Measurements from ENCODE around the gene PRKCD.

The PRKCD gene

GRCh38 chr3:53173107-53173506, 12.1 kb downstream of the PRKCD start:
- Histone ChIP-seq H3K36me3 (ENCODE audit: control insufficient read depth, insufficient read depth, low read length) (peaks cover 25% of the 10 kb centered on the region), H3K4me3 (replicated peaks; ENCODE audit: low read depth, low read length) (no peak overlapping the region), H3K27me3 (replicated peaks; ENCODE audit: control insufficient read depth, insufficient read depth, low read length) (no peaks in the 10 kb centered on the region)
- TF ChIP-seq CTCF (IDR thresholded peaks at IDR 0.05; ENCODE audit: insufficient read depth, low read length, poor library complexity, severe bottlenecking): no peak
- no peak for DNase-seq (ENCODE audit: extremely low read depth, insufficient read length)

- Histone ChIP-seq H3K4me3 (replicated peaks; ENCODE audit: low read depth, low read length) (peak overlapping the region; percentile 37), H3K36me3 (ENCODE audit: control insufficient read depth, insufficient read depth, low read length) (peaks cover 36% of the 10 kb centered on the region), H3K27me3 (replicated peaks; ENCODE audit: control insufficient read depth, insufficient read depth, low read length) (no peaks in the 10 kb centered on the region)
- peak; percentile 62 for TF ChIP-seq CTCF (IDR thresholded peaks at IDR 0.05; ENCODE audit: insufficient read depth, low read length, poor library complexity, severe bottlenecking)
- no peak for DNase-seq (ENCODE audit: extremely low read depth, insufficient read length)
Measured at GRCh38 chr3:53174346-53175250, 13.6 kb downstream of the PRKCD start.

- no peak for DNase-seq (ENCODE audit: extremely low read depth, insufficient read length)
- no peak for TF ChIP-seq CTCF (IDR thresholded peaks at IDR 0.05; ENCODE audit: insufficient read depth, low read length, poor library complexity, severe bottlenecking)
- peaks cover 43% of the 10 kb centered on the region for H3K36me3 ChIP-seq (ENCODE audit: control insufficient read depth, insufficient read depth, low read length)
- no peaks in the 10 kb centered on the region for H3K27me3 ChIP-seq (replicated peaks; ENCODE audit: control insufficient read depth, insufficient read depth, low read length)
- H3K4me3 ChIP-seq (replicated peaks; ENCODE audit: low read depth, low read length): no peak overlapping the region
Measured at GRCh38 chr3:53175613-53176540, 14.9 kb downstream of the PRKCD start.

GRCh38 chr3:53178246-53178645, 17.2 kb downstream of the PRKCD start:
- Histone ChIP-seq H3K4me3 (replicated peaks; ENCODE audit: low read depth, low read length) (no peak overlapping the region), H3K36me3 (ENCODE audit: control insufficient read depth, insufficient read depth, low read length) (peaks cover 52% of the 10 kb centered on the region), H3K27me3 (replicated peaks; ENCODE audit: control insufficient read depth, insufficient read depth, low read length) (no peaks in the 10 kb centered on the region)
- no peak for DNase-seq (ENCODE audit: extremely low read depth, insufficient read length)
- no peak for TF ChIP-seq CTCF (IDR thresholded peaks at IDR 0.05; ENCODE audit: insufficient read depth, low read length, poor library complexity, severe bottlenecking)

DNA sequence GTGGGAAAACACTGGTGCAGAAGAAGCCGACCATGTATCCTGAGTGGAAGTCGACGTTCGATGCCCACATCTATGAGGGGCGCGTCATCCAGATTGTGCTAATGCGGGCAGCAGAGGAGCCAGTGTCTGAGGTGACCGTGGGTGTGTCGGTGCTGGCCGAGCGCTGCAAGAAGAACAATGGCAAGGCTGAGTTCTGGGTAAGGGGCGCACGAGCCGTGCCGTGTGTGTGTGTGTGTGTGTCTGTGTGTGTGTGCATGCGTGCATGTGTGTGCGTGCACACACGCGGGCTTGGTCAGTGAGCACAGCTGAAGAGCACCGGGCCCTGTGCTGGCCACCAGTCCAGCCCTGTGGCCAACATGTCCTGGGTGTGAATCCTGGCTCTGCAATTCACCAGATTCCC, 18.6 kb downstream of the PRKCD start:
- no peaks in the 10 kb centered on the region for H3K27me3 ChIP-seq (replicated peaks; ENCODE audit: control insufficient read depth, insufficient read depth, low read length)
- H3K36me3 ChIP-seq (ENCODE audit: control insufficient read depth, insufficient read depth, low read length): peaks cover 51% of the 10 kb centered on the region
- no peak for DNase-seq (ENCODE audit: extremely low read depth, insufficient read length)
- no peak overlapping the region for H3K4me3 ChIP-seq (replicated peaks; ENCODE audit: low read depth, low read length)
- TF ChIP-seq CTCF (IDR thresholded peaks at IDR 0.05; ENCODE audit: insufficient read depth, low read length, poor library complexity, severe bottlenecking): no peak

All from GM06990 (cell line).